HCT116 (cell line): Measurements from ENCODE around the gene SDF4.

Source experiments
- EZH2 ChIP-seq: fragments of 200-600 bp; sonication (generic); IDR thresholded peaks from 2 replicates; pipeline ENCODE4 v1.6.1; 2017; ENCODE audit warnings: antibody characterized with exemption, mixed run types
- SP1 ChIP-seq: IDR thresholded peaks from 2 replicates; pipeline ENCODE4 v1.6.1; 2012; ENCODE audit warnings: low read depth
- TF ChIP-seq, protein P1 (sequence below), 3 experiments: fragments of 200-600 bp in 1 of 3; sonication (generic) in 1 of 3; IDR thresholded peaks in 2 of 3; conservative IDR thresholded peaks in 1 of 3; 2 replicates each; pipeline ENCODE4 v1.5.1; 2012 to 2017; ENCODE audit warnings: low read depth in 2 of 3, low read length in 2 of 3, antibody characterized with exemption in 1 of 3, borderline replicate concordance in 1 of 3, control low read depth in 1 of 3, mild to moderate bottlenecking in 1 of 3, mixed read lengths in 1 of 3, mixed run types in 1 of 3, moderate library complexity in 1 of 3; ENCODE audit not compliant: insufficient read depth in 1 of 3
- TF ChIP-seq, protein P2 (sequence below): IDR thresholded peaks from 2 replicates; pipeline ENCODE4 v1.6.1; 2012

DNA sequence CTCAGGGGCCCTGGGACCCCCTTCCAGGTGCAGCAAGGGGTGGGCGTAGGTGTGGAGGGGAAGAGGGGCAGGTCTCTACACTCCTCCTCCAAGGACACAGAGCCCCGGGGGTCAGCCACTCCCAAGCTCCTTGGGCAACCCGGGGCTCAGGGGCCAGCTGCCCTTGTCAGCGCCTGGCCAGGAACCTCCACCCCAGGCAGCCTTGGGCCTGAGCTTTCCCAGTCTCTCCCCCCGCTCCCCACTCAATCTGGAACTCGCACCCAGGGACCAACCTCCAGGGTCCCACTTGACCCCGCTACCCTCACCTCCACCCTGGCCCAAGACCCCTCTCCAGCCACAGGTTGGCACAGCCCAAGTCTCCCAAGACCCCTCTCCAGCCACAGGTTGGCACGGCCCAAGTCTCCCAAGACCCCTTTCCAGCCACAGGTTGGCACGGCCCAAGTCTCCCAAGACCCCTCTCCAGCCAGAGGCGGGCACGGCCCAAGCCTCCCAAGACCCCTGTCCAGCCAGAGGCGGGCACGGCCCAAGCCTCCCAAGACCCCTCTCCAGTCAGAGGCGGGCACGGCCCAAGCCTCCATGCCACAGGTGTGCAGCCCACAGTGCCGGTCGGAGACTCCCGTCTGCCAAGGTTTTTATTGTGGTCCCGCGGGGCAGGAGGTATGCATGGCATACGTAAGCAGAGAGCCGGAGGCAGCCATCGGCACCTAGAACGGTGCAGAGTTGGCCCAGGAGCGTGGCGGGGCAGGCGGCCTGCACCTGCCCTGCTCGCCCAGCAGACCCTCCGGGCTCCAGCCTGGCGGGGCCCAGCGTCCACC is 20.9 kb downstream of the SDF4 start:
- TF ChIP-seq, protein P1, sequence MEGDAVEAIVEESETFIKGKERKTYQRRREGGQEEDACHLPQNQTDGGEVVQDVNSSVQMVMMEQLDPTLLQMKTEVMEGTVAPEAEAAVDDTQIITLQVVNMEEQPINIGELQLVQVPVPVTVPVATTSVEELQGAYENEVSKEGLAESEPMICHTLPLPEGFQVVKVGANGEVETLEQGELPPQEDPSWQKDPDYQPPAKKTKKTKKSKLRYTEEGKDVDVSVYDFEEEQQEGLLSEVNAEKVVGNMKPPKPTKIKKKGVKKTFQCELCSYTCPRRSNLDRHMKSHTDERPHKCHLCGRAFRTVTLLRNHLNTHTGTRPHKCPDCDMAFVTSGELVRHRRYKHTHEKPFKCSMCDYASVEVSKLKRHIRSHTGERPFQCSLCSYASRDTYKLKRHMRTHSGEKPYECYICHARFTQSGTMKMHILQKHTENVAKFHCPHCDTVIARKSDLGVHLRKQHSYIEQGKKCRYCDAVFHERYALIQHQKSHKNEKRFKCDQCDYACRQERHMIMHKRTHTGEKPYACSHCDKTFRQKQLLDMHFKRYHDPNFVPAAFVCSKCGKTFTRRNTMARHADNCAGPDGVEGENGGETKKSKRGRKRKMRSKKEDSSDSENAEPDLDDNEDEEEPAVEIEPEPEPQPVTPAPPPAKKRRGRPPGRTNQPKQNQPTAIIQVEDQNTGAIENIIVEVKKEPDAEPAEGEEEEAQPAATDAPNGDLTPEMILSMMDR (IDR thresholded peaks at IDR 0.05 in 2 of 3, conservative IDR thresholded peaks at IDR 0.05 in 1 of 3; ENCODE audit: borderline replicate concordance in 1 of 3, insufficient read depth in 1 of 3, low read depth in 2 of 3, low read length in 2 of 3): no peak
- TF ChIP-seq EZH2: no peak
- TF ChIP-seq, protein P2, sequence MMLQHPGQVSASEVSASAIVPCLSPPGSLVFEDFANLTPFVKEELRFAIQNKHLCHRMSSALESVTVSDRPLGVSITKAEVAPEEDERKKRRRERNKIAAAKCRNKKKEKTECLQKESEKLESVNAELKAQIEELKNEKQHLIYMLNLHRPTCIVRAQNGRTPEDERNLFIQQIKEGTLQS: no peak
- no peak for TF ChIP-seq SP1
